Left cardiac atrium (tissue), 4 donors: ENCODE data around the gene LTN1. TPM values are rescaled to one million over a fixed set of nuclear protein-coding genes. Genes with fewer than 3 reads are reported as not detected.
"Not testable (repeated sequence)": the region's sequence is repeated elsewhere in the genome, so short reads cannot be mapped to it uniquely, and the experiment has no call there.

Experiments
- ATAC-seq, 2 donors: fragments of 200-7000 bp; cut with Tn5 transposase; one replicate each; pipeline ENCODE4 v1.9.1; 2020; ENCODE audit warnings: mild to moderate bottlenecking in 2 of 2, moderate library complexity in 2 of 2
- DNase-seq: peaks from one replicate; pipeline ENCODE4 v3.0.0-alpha.2; 2020
- intact Hi-C, 2 donors: fragments of 100-400 bp; cut with DNase I; formaldehyde crosslinking; loops; one replicate each; pipeline versions ENCODE4 v1.14.1 to v1.15.1; 2022 to 2023
- total RNA-seq, 2 donors: library from RNA; stranded (reverse); fragmentation: NEBNext Ultra II Directional; extraction: Animal tissue kit (Norgen Biotek cat#: 25700); gene quantifications; one replicate each; pipeline ENCODE4 v1.2.1, GENCODE V29; 2021
- donor health status: DM: no; HTN: yes; CAD: no.
- donor health status: DM: no; HTN: yes; CAD: no; lungs with severe emphysema.
- donor health status: DM: yes; HTN: yes; CAD: no.
- donor health status: Dilated cardiomyopathy.

Gene LTN1
- total RNA-seq, 2 donors from 2014 or later = 17.3 to 19.5 TPM

GRCh38 chr21:28937737-28938136, 54.9 kb downstream of the LTN1 start:
- intact Hi-C loops = no loop called here

GRCh38 chr21:28936721-28937120, 56.0 kb downstream of the LTN1 start:
- ATAC-seq (no peak), DNase-seq (no peak)
- intact Hi-C loops = no loop called here

More at GRCh38 chr21:28937737-28938136, 54.9 kb downstream of the LTN1 start:
- ATAC-seq = no peak
- DNase-seq = no peak

GRCh38 chr21:28936036-28936435, 56.6 kb downstream of the LTN1 start:
- ATAC-seq (no peak), DNase-seq (no peak)
- intact Hi-C loops = no loop called here

- ATAC-seq (no peak), DNase-seq (no peak)
- intact Hi-C loops = no loop called here
These were observed 60.0 kb downstream of the LTN1 start for GRCh38 chr21:28932717-28933116.

- intact Hi-C loops, DNase-seq, ATAC-seq: not testable (repeated sequence)
These were observed 60.8 kb downstream of the LTN1 start for GRCh38 chr21:28931708-28932372.

- ATAC-seq (no peak), DNase-seq (no peak)
- intact Hi-C loops = no loop called here
These were observed 63.9 kb downstream of the LTN1 start for GRCh38 chr21:28928578-28929420.

- DNase-seq = no peak
- no peak for ATAC-seq
- intact Hi-C loops = no loop called here
These were observed 65.5 kb downstream of the LTN1 start for GRCh38 chr21:28927130-28927529.

GRCh38 chr21:28923439-28923975, 69.2 kb downstream of the LTN1 start:
- no peak for ATAC-seq
- intact Hi-C loops = no loop called here
- DNase-seq = no peak

- intact Hi-C loops = no loop called here
- no peak for ATAC-seq
These were observed 70.3 kb downstream of the LTN1 start for GRCh38 chr21:28922368-28922767.

GRCh38 chr21:28916150-28916893, 76.4 kb downstream of the LTN1 start:
- ATAC-seq = no peak
- DNase-seq = no peak
- intact Hi-C loops = no loop called here

More at GRCh38 chr21:28922368-28922767, 70.3 kb downstream of the LTN1 start:
- DNase-seq = no peak

GRCh38 chr21:28913071-28913470, 79.6 kb downstream of the LTN1 start:
- no peak for ATAC-seq
- DNase-seq = no peak
- intact Hi-C loops = no loop called here

- no peak for DNase-seq
- intact Hi-C loops = no loop called here
- ATAC-seq = no peak
These were observed 82.3 kb downstream of the LTN1 start for GRCh38 chr21:28910280-28910887.

- no peak for DNase-seq
- ATAC-seq = no peak
- intact Hi-C loops = no loop called here
These were observed 84.3 kb downstream of the LTN1 start for GRCh38 chr21:28908351-28908750.

- ATAC-seq (no peak), DNase-seq (no peak)
- intact Hi-C loops = no loop called here
These were observed 85.8 kb downstream of the LTN1 start for GRCh38 chr21:28906841-28907240.

- ATAC-seq (no peak), DNase-seq (no peak)
- intact Hi-C loops = no loop called here
These were observed 86.4 kb downstream of the LTN1 start for GRCh38 chr21:28906236-28906635.

GRCh38 chr21:28904961-28905435, 87.7 kb downstream of the LTN1 start:
- no peak for ATAC-seq
- intact Hi-C loops = no loop called here
- DNase-seq = no peak

- ATAC-seq = no peak
- DNase-seq = no peak
- intact Hi-C loops = no loop called here
These were observed 89.2 kb downstream of the LTN1 start for GRCh38 chr21:28903448-28903847.

GRCh38 chr21:28900481-28900880, 92.2 kb downstream of the LTN1 start:
- ATAC-seq = no peak
- intact Hi-C loops = no loop called here
- no peak for DNase-seq

GRCh38 chr21:28899744-28900143, 92.9 kb downstream of the LTN1 start:
- no peak for ATAC-seq
- intact Hi-C loops = no loop called here
- DNase-seq = no peak
